Effector CD4-positive, alpha-beta T cell (primary cell): ENCODE data around the gene KIF15. TPM values are rescaled to one million over a fixed set of nuclear protein-coding genes. Genes with fewer than 3 reads are reported as not detected.
"Not testable (repeated sequence)": the region's sequence is repeated elsewhere in the genome, so short reads cannot be mapped to it uniquely, and the experiment has no call there.

ENCODE experiments used
- DNase-seq: peaks from one replicate; pipeline ENCODE4 v3.0.0-alpha.2; 2020
- total RNA-seq: gene quantifications from one replicate; lab custom pipeline; 2026; lab: John Stamatoyannopoulos, UW

Gene KIF15
- not detected for total RNA-seq

GRCh38 chr3:44761424-44762169, at the start of gene KIF15, which contains the start of gene KIAA1143:
Gene KIF15, plus strand, starts transcription at chr3:44761794. Its CDS starts 72 bp downstream, at chr3:44761866.
Gene KIAA1143, minus strand, starts transcription at chr3:44761619. Its CDS starts 17 bp downstream, at chr3:44761602.
- DNase-seq: peak; percentile 96

GRCh38 chr3:44712455-44713075, 49.0 kb upstream of the KIF15 start, which contains the start of gene ZNF502:
Gene ZNF502, plus strand, starts transcription at chr3:44712660. Its CDS starts 7,602 bp downstream, at chr3:44720262.
- DNase-seq: peak; percentile 14

GRCh38 chr3:44721231-44722102, 40.1 kb upstream of the KIF15 start:
- DNase-seq: no peak

GRCh38 chr3:44722103-44722401, 39.5 kb upstream of the KIF15 start:
- no peak for DNase-seq

GRCh38 chr3:44729384-44729910, 32.1 kb upstream of the KIF15 start, which contains the start of gene ZNF501:
Gene ZNF501, plus strand, starts transcription at chr3:44729635. Its CDS starts 4,787 bp downstream, at chr3:44734422.
- DNase-seq: peak; percentile 68

- no peak for DNase-seq
These were observed 26.9 kb upstream of the KIF15 start for GRCh38 chr3:44734646-44735168.

- no peak for DNase-seq
These were observed 532 bp upstream of the KIF15 start for GRCh38 chr3:44761101-44761423.

- DNase-seq: no peak
These were observed 630 bp downstream of the KIF15 start for GRCh38 chr3:44762170-44762677.

- DNase-seq: no peak
These were observed 1.1 kb downstream of the KIF15 start for GRCh38 chr3:44762690-44763089.

- DNase-seq: no peak
These were observed 2.7 kb downstream of the KIF15 start for GRCh38 chr3:44764248-44764647.

GRCh38 chr3:44771424-44772098, 10.0 kb downstream of the KIF15 start:
- no peak for DNase-seq

GRCh38 chr3:44772099-44772442, 10.5 kb downstream of the KIF15 start:
- no peak for DNase-seq

- no peak for DNase-seq
These were observed 21.3 kb downstream of the KIF15 start for GRCh38 chr3:44782891-44783290.

- DNase-seq: no peak
These were observed 33.6 kb downstream of the KIF15 start for GRCh38 chr3:44795197-44795596.

GRCh38 chr3:44802011-44802410, 40.4 kb downstream of the KIF15 start:
- DNase-seq: no peak

GRCh38 chr3:44803298-44803697, 41.7 kb downstream of the KIF15 start:
- no peak for DNase-seq

- DNase-seq: no peak
These were observed 44.4 kb downstream of the KIF15 start for GRCh38 chr3:44805960-44806359.

GRCh38 chr3:44814751-44815150, 53.2 kb downstream of the KIF15 start:
- no peak for DNase-seq

GRCh38 chr3:44816334-44816733, 54.7 kb downstream of the KIF15 start:
- not testable (repeated sequence) for DNase-seq

- DNase-seq: not testable (repeated sequence)
These were observed 59.6 kb downstream of the KIF15 start for GRCh38 chr3:44821206-44821605.

- DNase-seq: no peak
These were observed 63.8 kb downstream of the KIF15 start for GRCh38 chr3:44825264-44825925.

- no peak for DNase-seq
These were observed 65.6 kb downstream of the KIF15 start for GRCh38 chr3:44827196-44827595.
